K562 (cell line): ENCODE measurements around the gene SAP30BP. TPM values are rescaled to one million over a fixed set of nuclear protein-coding genes. Genes with fewer than 3 reads are reported as not detected.

Experiments used
- FOXP1 ChIP-seq: sonication (generic); formaldehyde crosslinking; IDR thresholded peaks from 2 replicates; pipeline ENCODE4 v1.8.0; 2022; ENCODE audit warnings: mild to moderate bottlenecking, missing genetic modification reagents
- HNRNPK ChIP-seq: fragments of 200-400 bp; formaldehyde crosslinking; IDR thresholded peaks from one replicate; pipeline ENCODE4 v1.6.1; 2018; ENCODE audit warnings: mild to moderate bottlenecking, low read depth, low read length; ENCODE audit not compliant: poor library complexity, severe bottlenecking
- NR2C1 ChIP-seq, 2 experiments: fragments of 450-650 bp; IDR thresholded peaks; 2 replicates each; pipeline ENCODE4 v1.6.1; 2017; ENCODE audit warnings: mild to moderate bottlenecking in 2 of 2, antibody characterized with exemption in 1 of 2, inconsistent platforms in 1 of 2, missing compliant biosample characterization in 1 of 2, missing genetic modification characterization in 1 of 2
- RBM15 ChIP-seq: fragments of 200-400 bp; formaldehyde crosslinking; IDR thresholded peaks from 2 replicates; pipeline ENCODE4 v1.6.1; 2018; ENCODE audit warnings: mild to moderate bottlenecking, low read length, moderate library complexity; ENCODE audit not compliant: insufficient read depth
- SAFB ChIP-seq: fragments of 200-400 bp; formaldehyde crosslinking; IDR thresholded peaks from 2 replicates; pipeline ENCODE4 v1.6.1; 2017; ENCODE audit warnings: low read depth, low read length, borderline replicate concordance
- SREBF1 ChIP-seq: fragments of 150-350 bp; IDR thresholded peaks from 2 replicates; pipeline ENCODE4 v1.6.1; 2014; ENCODE audit warnings: antibody characterized with exemption, low read depth, low read length, borderline replicate concordance
- TARDBP ChIP-seq: fragments of 450-650 bp; IDR thresholded peaks from 2 replicates; pipeline ENCODE4 v1.6.1; 2016
- TCFL5 ChIP-seq: fragments of 250-450 bp; sonication (Bioruptor Pico); conservative IDR thresholded peaks from 2 replicates; pipeline ENCODE4 v1.6.1; 2021; ENCODE audit warnings: mild to moderate bottlenecking, moderate library complexity, matching md5 sums
- ZNF644 ChIP-seq: fragments of 200-800 bp; sonication (Bioruptor generic); IDR thresholded peaks from 2 replicates; pipeline ENCODE4 v1.6.1; 2016; ENCODE audit warnings: low read depth, missing genetic modification characterization, missing compliant biosample characterization
- ZSCAN29 ChIP-seq: fragments of 450-650 bp; IDR thresholded peaks from 2 replicates; pipeline ENCODE4 v1.6.1; 2017
- polyA plus RNA-seq, 8 experiments: library from polyadenylated mRNA; depleted of rRNA in 4 of 8; stranded (reverse) in 5 of 8; unstranded in 3 of 8; fragments of >200 nt; fragmentation: Nextera tagmentation in 2 of 8; fragmentation: Illumina TruSeq in 1 of 8; extraction: Ambion mirVana in 2 of 8; extraction: Trizol in 1 of 8; gene quantifications; 2 replicates each; pipeline versions ENCODE4 v1.2.1 to v1.2.3, GENCODE V29; 2011 to 2014; ENCODE audit warnings: inconsistent platforms in 1 of 8, missing spikeins in 1 of 8
- total RNA-seq, 7 experiments: library from RNA; depleted of rRNA in 6 of 7; stranded (reverse); fragments of >200 nt in 6 of 7; fragmentation: Illumina TruSeq in 2 of 7; extraction: Trizol in 2 of 7; gene quantifications; 2 replicates each; pipeline versions ENCODE4 v1.2.1 to v1.2.3, GENCODE V29; 2011 to 2021; ENCODE audit warnings: low replicate concordance in 1 of 7
- TF ChIP-seq, protein P1 (sequence below): fragments of 450-650 bp; IDR thresholded peaks from 2 replicates; pipeline ENCODE4 v1.6.1; 2016; ENCODE audit warnings: missing biosample characterization, missing genetic modification characterization
- TF ChIP-seq, protein P2 (sequence below), 2 experiments: fragments of 450-650 bp in 1 of 2; sonication (generic) in 1 of 2; formaldehyde crosslinking in 1 of 2; IDR thresholded peaks; 2 replicates each; pipeline versions ENCODE4 v1.7.1 to v1.9.0; 2016 to 2022; ENCODE audit warnings: inconsistent platforms in 1 of 2, mild to moderate bottlenecking in 1 of 2, missing genetic modification reagents in 1 of 2

Gene SAP30BP
- total and polyA plus RNA-seq, 9 of the 15 experiments (the other 6 are each of a cell fraction or from before 2014, with no cell fraction given): 45.3 to 154 (median 71.7) TPM

DNA sequence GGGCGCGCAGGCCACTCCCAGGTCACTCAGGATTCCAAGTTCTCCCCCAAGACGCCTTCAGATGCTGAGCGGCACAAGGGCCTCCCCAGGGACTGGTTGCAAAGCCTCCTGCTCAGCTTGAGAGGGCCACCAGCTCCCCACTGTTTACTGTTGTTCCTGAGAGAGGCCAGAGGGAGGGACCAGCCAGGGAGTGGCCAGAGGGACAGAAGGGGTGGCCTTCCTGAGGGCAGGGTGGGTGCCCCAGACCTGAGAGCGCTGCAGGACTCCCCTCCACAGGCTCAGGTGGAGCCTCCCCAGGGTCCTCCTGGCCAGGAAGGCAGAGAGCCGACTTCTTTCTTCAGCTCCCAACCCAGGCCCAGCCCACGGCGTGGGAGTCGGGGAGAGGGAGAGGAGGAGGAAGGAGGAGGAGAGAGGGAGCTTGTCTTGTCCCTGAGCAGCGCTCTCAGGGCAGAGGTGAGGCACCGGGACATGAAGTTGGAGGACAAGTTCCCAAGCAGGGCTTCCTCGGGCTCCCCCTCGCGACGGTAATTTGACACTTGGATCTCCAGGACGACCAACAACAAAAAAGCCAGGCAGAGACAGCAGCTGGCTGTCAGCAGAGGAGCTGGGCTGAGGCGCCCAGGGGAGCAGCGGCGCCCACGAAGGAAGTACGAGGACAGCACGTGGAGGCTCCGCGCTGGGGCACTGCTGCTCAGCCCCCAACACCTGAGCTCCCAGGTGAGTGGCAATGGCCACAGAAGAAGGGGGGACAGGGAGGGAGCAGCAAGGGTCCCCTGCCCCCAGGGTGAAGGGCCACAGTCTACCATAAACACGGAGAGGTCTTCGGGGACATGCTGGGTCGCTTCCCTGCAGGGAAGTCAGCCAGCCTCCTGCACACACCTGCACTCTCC, 33.4 kb upstream of the SAP30BP start (continued):
- TF ChIP-seq, protein P1, sequence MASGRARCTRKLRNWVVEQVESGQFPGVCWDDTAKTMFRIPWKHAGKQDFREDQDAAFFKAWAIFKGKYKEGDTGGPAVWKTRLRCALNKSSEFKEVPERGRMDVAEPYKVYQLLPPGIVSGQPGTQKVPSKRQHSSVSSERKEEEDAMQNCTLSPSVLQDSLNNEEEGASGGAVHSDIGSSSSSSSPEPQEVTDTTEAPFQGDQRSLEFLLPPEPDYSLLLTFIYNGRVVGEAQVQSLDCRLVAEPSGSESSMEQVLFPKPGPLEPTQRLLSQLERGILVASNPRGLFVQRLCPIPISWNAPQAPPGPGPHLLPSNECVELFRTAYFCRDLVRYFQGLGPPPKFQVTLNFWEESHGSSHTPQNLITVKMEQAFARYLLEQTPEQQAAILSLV: no peak
- TF ChIP-seq RBM15 (no peak), TCFL5 (CRISPR knock-in tag) (no peak), SAFB (no peak), NR2C1 (IDR thresholded peaks at IDR 0.05) (no peak), NR2C1 (tag; IDR thresholded peaks at IDR 0.05) (no peak), TARDBP (no peak), SREBF1 (no peak), ZNF644 (tag) (no peak), ZSCAN29 (no peak), FOXP1 (CRISPR knock-in tag) (0 out of 2 replicates have a peak, but pooled peaks have one; percentile 9), HNRNPK (no peak)
- TF ChIP-seq, protein P2, sequence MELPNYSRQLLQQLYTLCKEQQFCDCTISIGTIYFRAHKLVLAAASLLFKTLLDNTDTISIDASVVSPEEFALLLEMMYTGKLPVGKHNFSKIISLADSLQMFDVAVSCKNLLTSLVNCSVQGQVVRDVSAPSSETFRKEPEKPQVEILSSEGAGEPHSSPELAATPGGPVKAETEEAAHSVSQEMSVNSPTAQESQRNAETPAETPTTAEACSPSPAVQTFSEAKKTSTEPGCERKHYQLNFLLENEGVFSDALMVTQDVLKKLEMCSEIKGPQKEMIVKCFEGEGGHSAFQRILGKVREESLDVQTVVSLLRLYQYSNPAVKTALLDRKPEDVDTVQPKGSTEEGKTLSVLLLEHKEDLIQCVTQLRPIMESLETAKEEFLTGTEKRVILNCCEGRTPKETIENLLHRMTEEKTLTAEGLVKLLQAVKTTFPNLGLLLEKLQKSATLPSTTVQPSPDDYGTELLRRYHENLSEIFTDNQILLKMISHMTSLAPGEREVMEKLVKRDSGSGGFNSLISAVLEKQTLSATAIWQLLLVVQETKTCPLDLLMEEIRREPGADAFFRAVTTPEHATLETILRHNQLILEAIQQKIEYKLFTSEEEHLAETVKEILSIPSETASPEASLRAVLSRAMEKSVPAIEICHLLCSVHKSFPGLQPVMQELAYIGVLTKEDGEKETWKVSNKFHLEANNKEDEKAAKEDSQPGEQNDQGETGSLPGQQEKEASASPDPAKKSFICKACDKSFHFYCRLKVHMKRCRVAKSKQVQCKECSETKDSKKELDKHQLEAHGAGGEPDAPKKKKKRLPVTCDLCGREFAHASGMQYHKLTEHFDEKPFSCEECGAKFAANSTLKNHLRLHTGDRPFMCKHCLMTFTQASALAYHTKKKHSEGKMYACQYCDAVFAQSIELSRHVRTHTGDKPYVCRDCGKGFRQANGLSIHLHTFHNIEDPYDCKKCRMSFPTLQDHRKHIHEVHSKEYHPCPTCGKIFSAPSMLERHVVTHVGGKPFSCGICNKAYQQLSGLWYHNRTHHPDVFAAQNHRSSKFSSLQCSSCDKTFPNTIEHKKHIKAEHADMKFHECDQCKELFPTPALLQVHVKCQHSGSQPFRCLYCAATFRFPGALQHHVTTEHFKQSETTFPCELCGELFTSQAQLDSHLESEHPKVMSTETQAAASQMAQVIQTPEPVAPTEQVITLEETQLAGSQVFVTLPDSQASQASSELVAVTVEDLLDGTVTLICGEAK (IDR thresholded peaks at IDR 0.05): no peak
- TF ChIP-seq, protein P2 (CRISPR knock-in tag; IDR thresholded peaks at IDR 0.05): no peak
